K562 (cell line): ENCODE results near the gene BRPF1.

Source experiments
- BHLHE40 ChIP-seq: IDR thresholded peaks from 2 replicates; pipeline ENCODE4 v1.6.1; 2011; ENCODE audit warnings: low read length, improper control_type of control experiment
- E2F6 ChIP-seq, 2 experiments: IDR thresholded peaks; 2 replicates each; pipeline ENCODE4 v1.6.1; 2011; ENCODE audit warnings: borderline replicate concordance in 1 of 2, control low read depth in 1 of 2, low read depth in 1 of 2, low read length in 1 of 2, mild to moderate bottlenecking in 1 of 2, mixed read lengths in 1 of 2, moderate library complexity in 1 of 2; ENCODE audit not compliant: insufficient read depth in 1 of 2, insufficient read length in 1 of 2, poor library complexity in 1 of 2, severe bottlenecking in 1 of 2; ENCODE audit errors: extremely low read depth in 1 of 2
- GABPA ChIP-seq: fragments of 200-800 bp; sonication (Bioruptor generic); conservative IDR thresholded peaks from 2 replicates; pipeline ENCODE4 v1.6.1; 2016; ENCODE audit warnings: low read depth, missing genetic modification characterization, missing compliant biosample characterization
- HDAC2 ChIP-seq: fragments of 450-650 bp; IDR thresholded peaks from 2 replicates; pipeline ENCODE4 v1.6.1; 2016; ENCODE audit warnings: mild to moderate bottlenecking
- MEF2A ChIP-seq: IDR thresholded peaks from 2 replicates; pipeline ENCODE4 v1.6.1; 2011; ENCODE audit warnings: low read depth, mild to moderate bottlenecking, low read length, moderate library complexity; ENCODE audit not compliant: control insufficient read depth
- MNT ChIP-seq, 2 experiments: fragments of 450-650 bp; conservative IDR thresholded peaks; 2 replicates each; pipeline ENCODE4 v1.6.1; 2017; ENCODE audit warnings: mild to moderate bottlenecking in 2 of 2, moderate library complexity in 2 of 2
- NFIC ChIP-seq: fragments of 450-650 bp; IDR thresholded peaks from 2 replicates; pipeline ENCODE4 v1.6.1; 2017; ENCODE audit warnings: mild to moderate bottlenecking, inconsistent platforms
- RCOR1 ChIP-seq, 2 experiments: IDR thresholded peaks; 2 replicates each; pipeline ENCODE4 v1.6.1; 2012; ENCODE audit warnings: low read depth in 2 of 2, low read length in 2 of 2, borderline replicate concordance in 1 of 2, improper control_type of control experiment in 1 of 2
- TF ChIP-seq, protein P1 (sequence below), 3 experiments: IDR thresholded peaks in 2 of 3; conservative IDR thresholded peaks in 1 of 3; 2 replicates each; pipeline ENCODE4 v1.5.1; 2011 to 2012; ENCODE audit warnings: low read length in 3 of 3, mild to moderate bottlenecking in 3 of 3, control low read depth in 2 of 3, improper control_type of control experiment in 1 of 3, inconsistent platforms in 1 of 3, low read depth in 1 of 3, mixed read lengths in 1 of 3, moderate library complexity in 1 of 3; ENCODE audit not compliant: insufficient read depth in 2 of 3

GRCh38 chr3:9776896-9777693, 45.6 kb downstream of the BRPF1 start:
- TF ChIP-seq HDAC2 (no peak), GABPA (no peak), BHLHE40 (no peak), RCOR1 (IDR thresholded peaks at IDR 0.05; ENCODE audit: borderline replicate concordance in 1 of 2, low read depth in 2 of 2, low read length in 2 of 2) (no peak), MNT (conservative IDR thresholded peaks at IDR 0.05) (no peak), MEF2A (no peak), NFIC (peak; percentile 98), E2F6 (IDR thresholded peaks at IDR 0.05; ENCODE audit: borderline replicate concordance in 1 of 2, extremely low read depth in 1 of 2, insufficient read depth in 1 of 2, insufficient read length in 1 of 2, low read depth in 1 of 2, low read length in 1 of 2, poor library complexity in 1 of 2, severe bottlenecking in 1 of 2) (no peak)
- TF ChIP-seq, protein P1, sequence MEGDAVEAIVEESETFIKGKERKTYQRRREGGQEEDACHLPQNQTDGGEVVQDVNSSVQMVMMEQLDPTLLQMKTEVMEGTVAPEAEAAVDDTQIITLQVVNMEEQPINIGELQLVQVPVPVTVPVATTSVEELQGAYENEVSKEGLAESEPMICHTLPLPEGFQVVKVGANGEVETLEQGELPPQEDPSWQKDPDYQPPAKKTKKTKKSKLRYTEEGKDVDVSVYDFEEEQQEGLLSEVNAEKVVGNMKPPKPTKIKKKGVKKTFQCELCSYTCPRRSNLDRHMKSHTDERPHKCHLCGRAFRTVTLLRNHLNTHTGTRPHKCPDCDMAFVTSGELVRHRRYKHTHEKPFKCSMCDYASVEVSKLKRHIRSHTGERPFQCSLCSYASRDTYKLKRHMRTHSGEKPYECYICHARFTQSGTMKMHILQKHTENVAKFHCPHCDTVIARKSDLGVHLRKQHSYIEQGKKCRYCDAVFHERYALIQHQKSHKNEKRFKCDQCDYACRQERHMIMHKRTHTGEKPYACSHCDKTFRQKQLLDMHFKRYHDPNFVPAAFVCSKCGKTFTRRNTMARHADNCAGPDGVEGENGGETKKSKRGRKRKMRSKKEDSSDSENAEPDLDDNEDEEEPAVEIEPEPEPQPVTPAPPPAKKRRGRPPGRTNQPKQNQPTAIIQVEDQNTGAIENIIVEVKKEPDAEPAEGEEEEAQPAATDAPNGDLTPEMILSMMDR (IDR thresholded peaks at IDR 0.05 in 2 of 3, conservative IDR thresholded peaks at IDR 0.05 in 1 of 3; ENCODE audit: insufficient read depth in 2 of 3, low read depth in 1 of 3, low read length in 3 of 3), result no peak
